ENCODE measurements around the gene DEAF1. TPM values are rescaled to one million over a fixed set of nuclear protein-coding genes. Genes with fewer than 3 reads are reported as not detected.

The DEAF1 gene
- total RNA-seq, 2 experiments from 2014 or later, result 47.4 to 56.6 TPM

GRCh38 chr11:727859-728748 lies 33.1 kb upstream of the DEAF1 start:
- intact Hi-C loops (cut with DNase I, micrococcal nuclease), result loop anchor here (1.0 to 5.0 kb wide), 3 partner anchors 19 to 66 kb away; partner anchors contain the start of gene TALDO1 (in 1 of the 2)
- Mint-ChIP-seq H3K9me3 (ENCODE audit: low read depth) (no peaks in the 10 kb centered on the region), H3K4me1 (peaks cover 5% of the 10 kb centered on the region), H3K36me3 (ENCODE audit: low read depth) (no peaks in the 10 kb centered on the region), H3K27ac (no peak overlapping the region), H3K4me3 (no peak overlapping the region), H3K27me3 (peaks cover 10% of the 10 kb centered on the region)
- ATAC-seq, result peak; percentile 80
- ChIA-PET POLR2A (no interaction called here), CTCF (interaction anchor here (0.6 to 2.6 kb wide), 7 partner anchors 21 to 174 kb away, joined by 3 to 13 read pairs (median 3); partner anchors contain the start of genes DEAF1 and TMEM80)
- DNase-seq, result peak; percentile 92

DNA sequence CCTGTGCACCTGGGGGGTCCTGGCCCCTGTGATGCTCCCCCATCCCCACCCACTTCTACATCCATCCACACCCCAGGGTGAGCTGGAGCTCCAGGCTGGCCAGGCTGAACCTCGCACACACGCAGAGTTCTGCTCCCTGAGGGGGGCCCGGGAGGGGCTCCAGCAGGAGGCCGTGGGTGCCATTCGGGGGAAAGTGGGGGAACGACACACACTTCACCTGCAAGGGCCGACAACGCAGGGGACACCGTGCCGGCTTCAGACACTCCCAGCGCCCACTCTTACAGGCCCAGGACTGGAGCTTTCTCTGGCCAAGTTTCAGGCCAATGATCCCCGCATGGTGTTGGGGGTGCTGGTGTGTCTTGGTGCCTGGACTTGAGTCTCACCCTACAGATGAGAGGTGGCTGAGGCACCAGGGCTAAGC lies 32.3 kb upstream of the DEAF1 start:
- intact Hi-C loops (cut with DNase I, micrococcal nuclease), result loop anchor here in 1 of 2 experiments (5.0 kb wide), 1 partner anchor 35 kb away; no protein-coding TSS in a partner anchor
- H3K27ac Mint-ChIP-seq, result no peak overlapping the region
- no peak for ATAC-seq
- peaks cover 12% of the 10 kb centered on the region for H3K27me3 Mint-ChIP-seq
- ChIA-PET POLR2A (no interaction called here), CTCF (interaction anchor here (0.5 to 2.9 kb wide), 15 partner anchors 20 to 173 kb away, joined by 3 to 15 read pairs (median 4); partner anchors contain the start of genes DEAF1, EPS8L2, TALDO1 and TMEM80)
- no peaks in the 10 kb centered on the region for H3K9me3 Mint-ChIP-seq (ENCODE audit: low read depth)
- H3K36me3 Mint-ChIP-seq (ENCODE audit: low read depth), result no peaks in the 10 kb centered on the region
- H3K4me1 Mint-ChIP-seq, result peaks cover 6% of the 10 kb centered on the region
- H3K4me3 Mint-ChIP-seq, result no peak overlapping the region
- DNase-seq, result no peak

- intact Hi-C loops (cut with DNase I, micrococcal nuclease), result loop anchor here in 1 of 2 experiments (5.0 kb wide), 1 partner anchor 34 kb away; no protein-coding TSS in a partner anchor
- Mint-ChIP-seq H3K36me3 (ENCODE audit: low read depth) (no peaks in the 10 kb centered on the region), H3K4me3 (peak overlapping the region; percentile 41), H3K27ac (no peak overlapping the region), H3K27me3 (peaks cover 16% of the 10 kb centered on the region), H3K9me3 (ENCODE audit: low read depth) (no peaks in the 10 kb centered on the region), H3K4me1 (peaks cover 9% of the 10 kb centered on the region)
- ATAC-seq (peak; percentile 40), DNase-seq (peak; percentile 75)
- POLR2A ChIA-PET, result interaction anchor here (0.6 to 0.7 kb wide), 2 partner anchors 50 to 110 kb away, joined by 3 to 6 read pairs; no protein-coding TSS in a partner anchor
- CTCF ChIA-PET, result interaction anchor here (0.5 to 2.9 kb wide), 20 partner anchors 10 to 221 kb away, joined by 3 to 15 read pairs (median 4); partner anchors contain the start of genes EPS8L2, TALDO1 and TMEM80
These were observed 31.5 kb upstream of the DEAF1 start for GRCh38 chr11:726278-727220.

- peak overlapping the region; percentile 36 for H3K4me3 Mint-ChIP-seq
- H3K27ac Mint-ChIP-seq, result no peak overlapping the region
- CTCF ChIA-PET, result interaction anchor here (0.6 to 2.9 kb wide), 16 partner anchors 9 to 220 kb away, joined by 3 to 15 read pairs (median 4); partner anchors contain the start of genes TALDO1 and TMEM80
- POLR2A ChIA-PET, result interaction anchor here (0.6 to 0.7 kb wide), 2 partner anchors 50 to 110 kb away, joined by 3 to 6 read pairs; no protein-coding TSS in a partner anchor
- H3K27me3 Mint-ChIP-seq, result peaks cover 18% of the 10 kb centered on the region
- ATAC-seq (no peak), DNase-seq (no peak)
- intact Hi-C loops (cut with DNase I, micrococcal nuclease), result loop anchor here in 1 of 2 experiments (5.0 kb wide), 1 partner anchor 33 kb away; no protein-coding TSS in a partner anchor
- H3K9me3 Mint-ChIP-seq (ENCODE audit: low read depth), result no peaks in the 10 kb centered on the region
- no peaks in the 10 kb centered on the region for H3K36me3 Mint-ChIP-seq (ENCODE audit: low read depth)
- H3K4me1 Mint-ChIP-seq, result peaks cover 12% of the 10 kb centered on the region
These were observed 30.7 kb upstream of the DEAF1 start for GRCh38 chr11:725624-726202.

DNA sequence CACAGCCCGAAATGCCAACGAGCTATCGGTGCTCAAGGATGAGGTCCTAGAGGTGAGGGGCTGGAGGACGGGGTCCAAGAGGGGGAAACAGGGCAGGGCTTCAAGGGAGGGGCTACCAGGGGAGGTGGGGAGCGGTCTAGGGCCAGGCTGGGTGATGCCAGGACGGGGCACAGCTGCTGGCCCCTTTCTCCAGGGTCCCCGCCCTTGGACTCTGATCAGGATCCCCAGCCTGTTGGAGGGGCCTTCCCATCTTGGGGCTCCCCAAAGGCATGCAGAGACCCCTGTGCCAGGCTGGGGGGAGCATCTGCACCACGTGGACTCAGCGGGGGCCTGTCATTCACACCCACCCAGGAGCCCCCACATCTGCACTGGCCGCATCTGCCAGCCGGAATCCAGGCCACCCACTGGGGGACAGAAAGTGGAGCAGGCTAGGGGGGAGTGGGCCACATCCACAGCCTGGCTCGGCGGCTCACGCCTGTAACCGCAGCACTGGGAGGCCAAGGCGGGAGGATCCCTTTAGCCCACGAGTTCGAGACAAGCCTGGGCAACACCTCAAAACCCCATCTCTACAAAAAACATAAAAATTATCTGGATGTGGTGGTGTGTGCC lies 29.9 kb upstream of the DEAF1 start:
- intact Hi-C loops (cut with DNase I, micrococcal nuclease), result loop anchor here (5.0 kb wide), 3 partner anchors 33 to 188 kb away; partner anchors contain the start of genes HRAS (in 1 of the 2) and LRRC56 (in 1 of the 2)
- no peak for DNase-seq
- Mint-ChIP-seq H3K27ac (no peak overlapping the region), H3K9me3 (ENCODE audit: low read depth) (no peaks in the 10 kb centered on the region), H3K27me3 (peaks cover 21% of the 10 kb centered on the region), H3K36me3 (ENCODE audit: low read depth) (no peaks in the 10 kb centered on the region), H3K4me3 (peak overlapping the region; percentile 26), H3K4me1 (peaks cover 12% of the 10 kb centered on the region)
- POLR2A ChIA-PET, result interaction anchor here (0.9 kb wide), 1 partner anchor 52 kb away, joined by 3 read pairs; no protein-coding TSS in a partner anchor
- ATAC-seq, result no peak
- CTCF ChIA-PET, result interaction anchor here (1.3 to 2.9 kb wide), 6 partner anchors 23 to 168 kb away, joined by 3 to 15 read pairs (median 5); partner anchors contain the start of genes TALDO1 and TMEM80

- Mint-ChIP-seq H3K36me3 (ENCODE audit: low read depth) (no peaks in the 10 kb centered on the region), H3K4me3 (no peak overlapping the region), H3K27me3 (peaks cover 24% of the 10 kb centered on the region), H3K27ac (no peak overlapping the region), H3K9me3 (ENCODE audit: low read depth) (no peaks in the 10 kb centered on the region), H3K4me1 (peaks cover 12% of the 10 kb centered on the region)
- intact Hi-C loops (cut with DNase I, micrococcal nuclease), result loop anchor here (5.0 kb wide), 2 partner anchors 62 to 187 kb away; partner anchors contain the start of genes HRAS (in 1 of the 2) and LRRC56 (in 1 of the 2)
- no peak for ATAC-seq
- DNase-seq, result peak; percentile 53
- CTCF ChIA-PET, result interaction anchor here (0.6 to 2.9 kb wide), 7 partner anchors 23 to 169 kb away, joined by 3 to 15 read pairs (median 4); partner anchors contain the start of genes TALDO1 and TMEM80
- POLR2A ChIA-PET, result interaction anchor here (0.9 kb wide), 1 partner anchor 53 kb away, joined by 3 read pairs; no protein-coding TSS in a partner anchor
These were observed 29.2 kb upstream of the DEAF1 start for GRCh38 chr11:724049-724777.

GRCh38 chr11:723120-723883 lies 28.3 kb upstream of the DEAF1 start:
- CTCF ChIA-PET, result interaction anchor here (0.9 to 1.9 kb wide), 7 partner anchors 17 to 168 kb away, joined by 3 to 6 read pairs (median 4); partner anchors contain the start of genes EPS8L2 and TMEM80
- ATAC-seq (peak; percentile 31), DNase-seq (peak; percentile 72)
- intact Hi-C loops (cut with DNase I, micrococcal nuclease), result loop anchor here (1.0 to 5.0 kb wide), 6 partner anchors 27 to 186 kb away; partner anchors contain the start of genes HRAS (in 1 of the 2) and LRRC56 (in 1 of the 2)
- Mint-ChIP-seq H3K36me3 (ENCODE audit: low read depth) (no peaks in the 10 kb centered on the region), H3K27me3 (peaks cover 25% of the 10 kb centered on the region), H3K27ac (no peak overlapping the region), H3K4me1 (peaks cover 12% of the 10 kb centered on the region), H3K4me3 (no peak overlapping the region), H3K9me3 (ENCODE audit: low read depth) (no peaks in the 10 kb centered on the region)
- POLR2A ChIA-PET, result no interaction called here

DNA sequence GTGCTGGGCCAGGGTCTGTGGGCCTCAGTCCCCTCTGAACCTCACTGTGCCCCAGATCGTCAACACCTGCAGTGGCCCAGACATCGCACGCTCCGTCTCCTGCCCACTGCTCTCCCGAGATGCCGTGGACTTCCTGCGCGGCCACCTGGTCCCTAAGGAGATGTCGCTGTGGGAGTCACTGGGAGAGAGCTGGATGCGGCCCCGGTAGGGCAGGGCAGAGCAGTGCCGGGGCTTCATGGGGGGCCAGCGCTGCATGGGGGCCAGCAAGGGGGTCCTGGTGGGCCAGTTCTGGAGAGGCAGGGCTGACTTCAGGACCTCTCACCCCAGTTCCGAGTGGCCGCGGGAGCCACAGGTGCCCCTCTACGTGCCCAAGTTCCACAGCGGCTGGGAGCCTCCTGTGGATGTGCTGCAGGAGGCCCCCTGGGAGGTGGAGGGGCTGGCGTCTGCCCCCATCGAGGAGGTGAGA lies 27.4 kb upstream of the DEAF1 start:
- H3K27me3 Mint-ChIP-seq, result peaks cover 25% of the 10 kb centered on the region
- ChIA-PET POLR2A (no interaction called here), CTCF (interaction anchor here (0.7 to 1.8 kb wide), 6 partner anchors 16 to 167 kb away, joined by 3 to 6 read pairs (median 4); partner anchors contain the start of gene EPS8L2)
- DNase-seq (no peak), ATAC-seq (no peak)
- no peaks in the 10 kb centered on the region for H3K9me3 Mint-ChIP-seq (ENCODE audit: low read depth)
- H3K4me3 Mint-ChIP-seq, result no peak overlapping the region
- intact Hi-C loops (cut with DNase I, micrococcal nuclease), result loop anchor here (2.0 to 5.0 kb wide), 3 partner anchors 60 to 185 kb away; partner anchors contain the start of genes HRAS (in 1 of the 2) and LRRC56 (in 1 of the 2)
- H3K36me3 Mint-ChIP-seq (ENCODE audit: low read depth), result no peaks in the 10 kb centered on the region
- H3K27ac Mint-ChIP-seq, result no peak overlapping the region
- peaks cover 12% of the 10 kb centered on the region for H3K4me1 Mint-ChIP-seq
